ENCODE measurements around the gene SLC7A7.
"Not testable (repeated sequence)": the region's sequence is repeated elsewhere in the genome, so short reads cannot be mapped to it uniquely, and the experiment has no call there.

SLC7A7 gene

GRCh38 chr14:22820731-22821130, 5.5 kb upstream of the SLC7A7 start:
- no peak for DNase-seq

GRCh38 chr14:22819151-22819988, 4.1 kb upstream of the SLC7A7 start:
- no peak for DNase-seq

GRCh38 chr14:22814373-22814772, 862 bp downstream of the SLC7A7 start:
- DNase-seq: no peak

- no peak for DNase-seq
These were observed 2.1 kb downstream of the SLC7A7 start for GRCh38 chr14:22813145-22813544.

- DNase-seq: no peak
These were observed 2.5 kb downstream of the SLC7A7 start for GRCh38 chr14:22812744-22813143.

GRCh38 chr14:22811722-22812121, 3.5 kb downstream of the SLC7A7 start:
- no peak for DNase-seq

GRCh38 chr14:22808388-22809209, 6.6 kb downstream of the SLC7A7 start:
- no peak for DNase-seq

- DNase-seq: no peak
These were observed 7.7 kb downstream of the SLC7A7 start for GRCh38 chr14:22807432-22808087.

GRCh38 chr14:22805235-22805634, 10.0 kb downstream of the SLC7A7 start:
- not testable (repeated sequence) for DNase-seq

GRCh38 chr14:22803687-22803974, 11.6 kb downstream of the SLC7A7 start:
- no peak for DNase-seq

GRCh38 chr14:22802860-22803686, 12.2 kb downstream of the SLC7A7 start:
- no peak for DNase-seq

GRCh38 chr14:22801716-22802115, 13.5 kb downstream of the SLC7A7 start:
- DNase-seq: no peak

- DNase-seq: no peak
These were observed 14.9 kb downstream of the SLC7A7 start for GRCh38 chr14:22800346-22800745.

GRCh38 chr14:22798528-22798927, 16.7 kb downstream of the SLC7A7 start:
- peak; percentile 62 to 65 for DNase-seq

- no peak for DNase-seq
These were observed 18.0 kb downstream of the SLC7A7 start for GRCh38 chr14:22797017-22797917.

GRCh38 chr14:22796087-22796707, 19.0 kb downstream of the SLC7A7 start:
- DNase-seq: no peak

- no peak for DNase-seq
These were observed 20.7 kb downstream of the SLC7A7 start for GRCh38 chr14:22794551-22794951.

GRCh38 chr14:22793976-22794375, 21.3 kb downstream of the SLC7A7 start:
- no peak for DNase-seq

- not testable (repeated sequence) for DNase-seq
These were observed 21.7 kb downstream of the SLC7A7 start for GRCh38 chr14:22793550-22793949.

GRCh38 chr14:22792158-22792557, 23.1 kb downstream of the SLC7A7 start:
- no peak for DNase-seq

GRCh38 chr14:22791301-22791700, 23.9 kb downstream of the SLC7A7 start:
- no peak for DNase-seq
